Measurements from ENCODE around the gene SCUBE1. TPM values are rescaled to one million over a fixed set of nuclear protein-coding genes. Genes with fewer than 3 reads are reported as not detected.

Gene SCUBE1
- total and polyA plus RNA-seq, 8 donors: 0.31 to 8.0 (median 1.8) TPM

- DNase-seq: no peak
Observed at GRCh38 chr22:43297270-43298061, 45.7 kb downstream of the SCUBE1 start.

GRCh38 chr22:43296276-43296902 lies 46.8 kb downstream of the SCUBE1 start:
- Histone ChIP-seq H3K4me3 (no peak overlapping the region), H3K4me1 (peaks cover 7 to 76% (median 30%) of the 10 kb centered on the region in 4 donors), H3K9me3 (no peaks in the 10 kb centered on the region), H3K27ac (peak overlapping the region in 3 of 5 donors; percentile 54 to 68 (median 65)), H3K36me3 (no peaks in the 10 kb centered on the region), H3K27me3 (no peaks in the 10 kb centered on the region)
- DNase-seq: peak in 1 of 2 donors; percentile 39
- TF ChIP-seq, protein P1, sequence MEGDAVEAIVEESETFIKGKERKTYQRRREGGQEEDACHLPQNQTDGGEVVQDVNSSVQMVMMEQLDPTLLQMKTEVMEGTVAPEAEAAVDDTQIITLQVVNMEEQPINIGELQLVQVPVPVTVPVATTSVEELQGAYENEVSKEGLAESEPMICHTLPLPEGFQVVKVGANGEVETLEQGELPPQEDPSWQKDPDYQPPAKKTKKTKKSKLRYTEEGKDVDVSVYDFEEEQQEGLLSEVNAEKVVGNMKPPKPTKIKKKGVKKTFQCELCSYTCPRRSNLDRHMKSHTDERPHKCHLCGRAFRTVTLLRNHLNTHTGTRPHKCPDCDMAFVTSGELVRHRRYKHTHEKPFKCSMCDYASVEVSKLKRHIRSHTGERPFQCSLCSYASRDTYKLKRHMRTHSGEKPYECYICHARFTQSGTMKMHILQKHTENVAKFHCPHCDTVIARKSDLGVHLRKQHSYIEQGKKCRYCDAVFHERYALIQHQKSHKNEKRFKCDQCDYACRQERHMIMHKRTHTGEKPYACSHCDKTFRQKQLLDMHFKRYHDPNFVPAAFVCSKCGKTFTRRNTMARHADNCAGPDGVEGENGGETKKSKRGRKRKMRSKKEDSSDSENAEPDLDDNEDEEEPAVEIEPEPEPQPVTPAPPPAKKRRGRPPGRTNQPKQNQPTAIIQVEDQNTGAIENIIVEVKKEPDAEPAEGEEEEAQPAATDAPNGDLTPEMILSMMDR (IDR thresholded peaks at IDR 0.05): no peak
- no peak for TF ChIP-seq POLR2A (IDR thresholded peaks at IDR 0.05)
- no peak for TF ChIP-seq EP300 (IDR thresholded peaks at IDR 0.05)
- no peak for TF ChIP-seq POLR2AphosphoS5 (IDR thresholded peaks at IDR 0.05)
- intact Hi-C loops (cut with DNase I; ENCODE audit: low total_unique reads): no loop called here
- WGBS, 5 donors: 62 to 78% (median 73%) methylated on average over 6 to 16 of the region's 16 CpGs

More at GRCh38 chr22:43297270-43298061, 45.7 kb downstream of the SCUBE1 start:
- TF ChIP-seq POLR2AphosphoS5 (IDR thresholded peaks at IDR 0.05): no peak
- TF ChIP-seq POLR2A (IDR thresholded peaks at IDR 0.05): no peak
- TF ChIP-seq, protein P1 (IDR thresholded peaks at IDR 0.05): no peak
- no peak for TF ChIP-seq EP300 (IDR thresholded peaks at IDR 0.05)
- Histone ChIP-seq H3K27ac (peak overlapping the region; percentile 18 to 68 (median 54)), H3K9me3 (no peaks in the 10 kb centered on the region), H3K4me1 (peaks cover 7 to 74% (median 28%) of the 10 kb centered on the region in 4 donors), H3K4me3 (no peak overlapping the region), H3K27me3 (no peaks in the 10 kb centered on the region), H3K36me3 (no peaks in the 10 kb centered on the region)
- 62 to 80% (median 68%) methylated on average over 12 to 18 of the region's 18 CpGs for WGBS, 5 donors
- intact Hi-C loops (cut with DNase I; ENCODE audit: low total_unique reads): no loop called here

GRCh38 chr22:43295660-43296059 lies 47.5 kb downstream of the SCUBE1 start:
- peak overlapping the region in 2 of 5 donors; percentile 65 to 76 for H3K27ac ChIP-seq
- H3K27me3 ChIP-seq: no peaks in the 10 kb centered on the region
- H3K9me3 ChIP-seq: no peaks in the 10 kb centered on the region
- no peaks in the 10 kb centered on the region for H3K36me3 ChIP-seq
- intact Hi-C loops (cut with DNase I; ENCODE audit: low total_unique reads): no loop called here
- no peak for DNase-seq
- TF ChIP-seq, protein P1 (IDR thresholded peaks at IDR 0.05): no peak
- no peak for TF ChIP-seq POLR2A (IDR thresholded peaks at IDR 0.05)
- TF ChIP-seq POLR2AphosphoS5 (IDR thresholded peaks at IDR 0.05): no peak
- no peak for TF ChIP-seq EP300 (IDR thresholded peaks at IDR 0.05)
- WGBS, 5 donors: 82 to 92% (median 85%) methylated on average over 6 of the region's 6 CpGs
- H3K4me1 ChIP-seq: peaks cover 9 to 78% (median 31%) of the 10 kb centered on the region in 4 donors
- no peak overlapping the region for H3K4me3 ChIP-seq

DNA sequence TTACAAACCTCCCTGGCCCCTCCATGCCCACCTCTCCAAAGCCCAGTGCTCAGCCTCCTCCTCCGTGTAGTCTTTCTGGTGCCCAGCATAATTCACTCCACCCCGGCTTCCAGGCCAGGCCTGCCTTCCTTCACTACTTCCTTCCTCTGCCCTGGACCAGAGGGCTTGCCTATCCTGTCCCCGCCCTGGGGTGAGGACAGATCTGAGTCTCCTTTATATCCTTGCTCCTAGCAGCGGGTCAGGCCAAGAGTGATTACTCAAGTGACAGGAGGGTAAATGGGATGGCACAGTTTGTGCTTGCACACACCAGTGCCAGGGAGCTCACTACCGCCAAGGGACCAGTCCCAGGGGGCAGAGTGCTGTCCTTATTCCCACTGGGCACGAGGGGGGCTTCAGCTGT lies 48.0 kb downstream of the SCUBE1 start:
- no peaks in the 10 kb centered on the region for H3K36me3 ChIP-seq
- intact Hi-C loops (cut with DNase I; ENCODE audit: low total_unique reads): no loop called here
- H3K9me3 ChIP-seq: no peaks in the 10 kb centered on the region
- H3K27me3 ChIP-seq: no peaks in the 10 kb centered on the region
- H3K4me1 ChIP-seq: peaks cover 13 to 78% (median 34%) of the 10 kb centered on the region in 4 donors
- TF ChIP-seq POLR2A (IDR thresholded peaks at IDR 0.05): no peak
- TF ChIP-seq EP300 (IDR thresholded peaks at IDR 0.05): no peak
- TF ChIP-seq POLR2AphosphoS5 (IDR thresholded peaks at IDR 0.05): no peak
- TF ChIP-seq, protein P1 (IDR thresholded peaks at IDR 0.05): no peak
- WGBS, 5 donors: 72 to 86% (median 78%) methylated on average over 6 of the region's 6 CpGs
- H3K4me3 ChIP-seq: no peak overlapping the region
- no peak for DNase-seq
- H3K27ac ChIP-seq: peak overlapping the region in 3 of 5 donors; percentile 73 to 76 (median 75)
